Measurements from ENCODE around the gene CDK5RAP1.

The CDK5RAP1 gene

GRCh38 chr20:33401184-33401920 is at the start of gene CDK5RAP1:
TSS of gene CDK5RAP1 (minus strand) at chr20:33401519. CDS start at chr20:33397064, 4,455 bp downstream.
- Histone ChIP-seq H3K27ac (ENCODE audit: low read depth, low read length, poor library complexity, severe bottlenecking) (peak within 1 kb of the TSS; percentile 60), H3K4me1 (ENCODE audit: insufficient read depth, low read length, severe bottlenecking) (peaks cover 27% of the 10 kb centered on the region), H3F3A (ENCODE audit: insufficient read depth, low read length) (no peaks in the 10 kb centered on the region), H3K27me3 (ENCODE audit: insufficient read depth, low read length) (no peaks in the 10 kb centered on the region), H2AFZ (ENCODE audit: low read length) (0 out of 2 replicates have a peak within 1 kb of the TSS, but pooled peaks have one; percentile 36), H3K79me2 (ENCODE audit: insufficient read depth, low read length) (peaks cover 43% of the 10 kb centered on the region), H3K4me2 (ENCODE audit: low read length) (peak within 1 kb of the TSS; percentile 73), H4K20me1 (ENCODE audit: insufficient read depth, low read length) (no peaks in the 10 kb centered on the region), H3K36me3 (ENCODE audit: insufficient read depth, low read length) (peaks cover 20% of the 10 kb centered on the region), H3K9ac (ENCODE audit: low read length) (peak within 1 kb of the TSS; percentile 84), H3K9me3 (ENCODE audit: low read length) (no peaks in the 10 kb centered on the region), H3K4me3 (ENCODE audit: low read depth, low read length, poor library complexity, severe bottlenecking) (peak within 1 kb of the TSS; percentile 88), H3K9me2 (ENCODE audit: low read depth, low read length) (no peaks in the 10 kb centered on the region)
- TF ChIP-seq, protein P1, sequence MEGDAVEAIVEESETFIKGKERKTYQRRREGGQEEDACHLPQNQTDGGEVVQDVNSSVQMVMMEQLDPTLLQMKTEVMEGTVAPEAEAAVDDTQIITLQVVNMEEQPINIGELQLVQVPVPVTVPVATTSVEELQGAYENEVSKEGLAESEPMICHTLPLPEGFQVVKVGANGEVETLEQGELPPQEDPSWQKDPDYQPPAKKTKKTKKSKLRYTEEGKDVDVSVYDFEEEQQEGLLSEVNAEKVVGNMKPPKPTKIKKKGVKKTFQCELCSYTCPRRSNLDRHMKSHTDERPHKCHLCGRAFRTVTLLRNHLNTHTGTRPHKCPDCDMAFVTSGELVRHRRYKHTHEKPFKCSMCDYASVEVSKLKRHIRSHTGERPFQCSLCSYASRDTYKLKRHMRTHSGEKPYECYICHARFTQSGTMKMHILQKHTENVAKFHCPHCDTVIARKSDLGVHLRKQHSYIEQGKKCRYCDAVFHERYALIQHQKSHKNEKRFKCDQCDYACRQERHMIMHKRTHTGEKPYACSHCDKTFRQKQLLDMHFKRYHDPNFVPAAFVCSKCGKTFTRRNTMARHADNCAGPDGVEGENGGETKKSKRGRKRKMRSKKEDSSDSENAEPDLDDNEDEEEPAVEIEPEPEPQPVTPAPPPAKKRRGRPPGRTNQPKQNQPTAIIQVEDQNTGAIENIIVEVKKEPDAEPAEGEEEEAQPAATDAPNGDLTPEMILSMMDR (IDR thresholded peaks at IDR 0.05; ENCODE audit: low read length): no peak
- TF ChIP-seq EZH2 (IDR thresholded peaks at IDR 0.05; ENCODE audit: borderline replicate concordance, low read length): no peak

- no peak overlapping the region for H3K9ac ChIP-seq (ENCODE audit: low read length)
- H4K20me1 ChIP-seq (ENCODE audit: insufficient read depth, low read length): no peaks in the 10 kb centered on the region
- no peak for TF ChIP-seq EZH2 (IDR thresholded peaks at IDR 0.05; ENCODE audit: borderline replicate concordance, low read length)
- TF ChIP-seq, protein P1 (IDR thresholded peaks at IDR 0.05; ENCODE audit: low read length): no peak
- H3K9me3 ChIP-seq (ENCODE audit: low read length): no peaks in the 10 kb centered on the region
- H2AFZ ChIP-seq (ENCODE audit: low read length): no peak overlapping the region
- H3K79me2 ChIP-seq (ENCODE audit: insufficient read depth, low read length): no peaks in the 10 kb centered on the region
- no peak overlapping the region for H3K27ac ChIP-seq (ENCODE audit: low read depth, low read length, poor library complexity, severe bottlenecking)
- no peaks in the 10 kb centered on the region for H3K27me3 ChIP-seq (ENCODE audit: insufficient read depth, low read length)
- H3K4me1 ChIP-seq (ENCODE audit: insufficient read depth, low read length, severe bottlenecking): peaks cover 10% of the 10 kb centered on the region
- no peaks in the 10 kb centered on the region for H3K9me2 ChIP-seq (ENCODE audit: low read depth, low read length)
- no peak overlapping the region for H3K4me2 ChIP-seq (ENCODE audit: low read length)
- no peaks in the 10 kb centered on the region for H3K36me3 ChIP-seq (ENCODE audit: insufficient read depth, low read length)
- H3K4me3 ChIP-seq (ENCODE audit: low read depth, low read length, poor library complexity, severe bottlenecking): no peak overlapping the region
- no peaks in the 10 kb centered on the region for H3F3A ChIP-seq (ENCODE audit: insufficient read depth, low read length)
These were observed 49.5 kb upstream of the CDK5RAP1 start for GRCh38 chr20:33450867-33451266.

GRCh38 chr20:33445881-33446625 is 44.7 kb upstream of the CDK5RAP1 start:
- Histone ChIP-seq H3K4me1 (ENCODE audit: insufficient read depth, low read length, severe bottlenecking) (peaks cover 47% of the 10 kb centered on the region), H3K9ac (ENCODE audit: low read length) (no peak overlapping the region; the same call in 1 of the 2 replicates), H3K4me2 (ENCODE audit: low read length) (no peak overlapping the region)

More at GRCh38 chr20:33445881-33446625, 44.7 kb upstream of the CDK5RAP1 start:
- Histone ChIP-seq H3K9me2 (ENCODE audit: low read depth, low read length) (no peaks in the 10 kb centered on the region), H3K27ac (ENCODE audit: low read depth, low read length, poor library complexity, severe bottlenecking) (peak overlapping the region; percentile 79), H3K27me3 (ENCODE audit: insufficient read depth, low read length) (no peaks in the 10 kb centered on the region), H3K36me3 (ENCODE audit: insufficient read depth, low read length) (no peaks in the 10 kb centered on the region), H3K79me2 (ENCODE audit: insufficient read depth, low read length) (no peaks in the 10 kb centered on the region), H4K20me1 (ENCODE audit: insufficient read depth, low read length) (no peaks in the 10 kb centered on the region), H2AFZ (ENCODE audit: low read length) (no peak overlapping the region), H3K4me3 (ENCODE audit: low read depth, low read length, poor library complexity, severe bottlenecking) (no peak overlapping the region), H3F3A (ENCODE audit: insufficient read depth, low read length) (peaks cover 5% of the 10 kb centered on the region; the same call in 1 of the 2 replicates), H3K9me3 (ENCODE audit: low read length) (no peaks in the 10 kb centered on the region)
- TF ChIP-seq, protein P1 (IDR thresholded peaks at IDR 0.05; ENCODE audit: low read length): no peak
- no peak for TF ChIP-seq EZH2 (IDR thresholded peaks at IDR 0.05; ENCODE audit: borderline replicate concordance, low read length)
